Coronary artery (tissue), 2 donors: Measurements from ENCODE around the gene ACBD6.
A peak's percentile ranks its signal among the peaks of the same experiment; 100 is the strongest.
"Not testable (repeated sequence)": the region's sequence is repeated elsewhere in the genome, so short reads cannot be mapped to it uniquely, and the experiment has no call there.

Experiments
- DNase-seq: peaks from one replicate; pipeline ENCODE4 v3.0.0-alpha.2; 2017; ENCODE audit warnings: low spot score
- H3K27ac ChIP-seq, 2 donors: fragments of 200-600 bp; sonication (generic); one replicate each; pipeline ENCODE4 v1.5.1; 2016 to 2019
- H3K4me3 ChIP-seq: fragments of 200-600 bp; sonication (generic); 2 replicates; pipeline ENCODE4 v1.5.1; 2016; ENCODE audit warnings: mild to moderate bottlenecking, moderate library complexity
- TF ChIP-seq, protein P1 (sequence below): fragments of 200-600 bp; sonication (generic); IDR thresholded peaks from one replicate; pipeline ENCODE4 v1.5.1; 2019; ENCODE audit warnings: antibody characterized with exemption

Gene ACBD6, protein sequence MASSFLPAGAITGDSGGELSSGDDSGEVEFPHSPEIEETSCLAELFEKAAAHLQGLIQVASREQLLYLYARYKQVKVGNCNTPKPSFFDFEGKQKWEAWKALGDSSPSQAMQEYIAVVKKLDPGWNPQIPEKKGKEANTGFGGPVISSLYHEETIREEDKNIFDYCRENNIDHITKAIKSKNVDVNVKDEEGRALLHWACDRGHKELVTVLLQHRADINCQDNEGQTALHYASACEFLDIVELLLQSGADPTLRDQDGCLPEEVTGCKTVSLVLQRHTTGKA

GRCh38 chr1:180502361-180503279 is at the start of gene ACBD6:
ACBD6 (minus strand) TSS chr1:180502577; CDS start chr1:180502266, 311 bp downstream.
- TF ChIP-seq, protein P1, sequence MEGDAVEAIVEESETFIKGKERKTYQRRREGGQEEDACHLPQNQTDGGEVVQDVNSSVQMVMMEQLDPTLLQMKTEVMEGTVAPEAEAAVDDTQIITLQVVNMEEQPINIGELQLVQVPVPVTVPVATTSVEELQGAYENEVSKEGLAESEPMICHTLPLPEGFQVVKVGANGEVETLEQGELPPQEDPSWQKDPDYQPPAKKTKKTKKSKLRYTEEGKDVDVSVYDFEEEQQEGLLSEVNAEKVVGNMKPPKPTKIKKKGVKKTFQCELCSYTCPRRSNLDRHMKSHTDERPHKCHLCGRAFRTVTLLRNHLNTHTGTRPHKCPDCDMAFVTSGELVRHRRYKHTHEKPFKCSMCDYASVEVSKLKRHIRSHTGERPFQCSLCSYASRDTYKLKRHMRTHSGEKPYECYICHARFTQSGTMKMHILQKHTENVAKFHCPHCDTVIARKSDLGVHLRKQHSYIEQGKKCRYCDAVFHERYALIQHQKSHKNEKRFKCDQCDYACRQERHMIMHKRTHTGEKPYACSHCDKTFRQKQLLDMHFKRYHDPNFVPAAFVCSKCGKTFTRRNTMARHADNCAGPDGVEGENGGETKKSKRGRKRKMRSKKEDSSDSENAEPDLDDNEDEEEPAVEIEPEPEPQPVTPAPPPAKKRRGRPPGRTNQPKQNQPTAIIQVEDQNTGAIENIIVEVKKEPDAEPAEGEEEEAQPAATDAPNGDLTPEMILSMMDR, result no peak
- H3K4me3 ChIP-seq, result peak within 1 kb of the TSS; percentile 88
- peak; percentile 88 for DNase-seq
- peak within 1 kb of the TSS; percentile 82 to 93 for H3K27ac ChIP-seq

- DNase-seq, result no peak
- TF ChIP-seq, protein P1, result no peak
- H3K4me3 ChIP-seq, result no peak overlapping the region
- H3K27ac ChIP-seq, result no peak overlapping the region
Observed at GRCh38 chr1:180551997-180552396, 49.6 kb upstream of the ACBD6 start.

- Histone ChIP-seq H3K27ac (no peak overlapping the region), H3K4me3 (no peak overlapping the region)
- DNase-seq, result no peak
- TF ChIP-seq, protein P1, result no peak
Observed at GRCh38 chr1:180550241-180550640, 47.9 kb upstream of the ACBD6 start.

- H3K4me3 ChIP-seq, DNase-seq, H3K27ac ChIP-seq: not testable (repeated sequence)
Observed at GRCh38 chr1:180549770-180550169, 47.4 kb upstream of the ACBD6 start.

GRCh38 chr1:180548686-180549317 is 46.4 kb upstream of the ACBD6 start:
- DNase-seq, result no peak
- Histone ChIP-seq H3K4me3 (no peak overlapping the region), H3K27ac (no peak overlapping the region)
- TF ChIP-seq, protein P1, result no peak

GRCh38 chr1:180545991-180546390 is 43.6 kb upstream of the ACBD6 start:
- TF ChIP-seq, protein P1, result no peak
- no peak overlapping the region for H3K4me3 ChIP-seq
- DNase-seq, result no peak
- H3K27ac ChIP-seq, result no peak overlapping the region

DNA sequence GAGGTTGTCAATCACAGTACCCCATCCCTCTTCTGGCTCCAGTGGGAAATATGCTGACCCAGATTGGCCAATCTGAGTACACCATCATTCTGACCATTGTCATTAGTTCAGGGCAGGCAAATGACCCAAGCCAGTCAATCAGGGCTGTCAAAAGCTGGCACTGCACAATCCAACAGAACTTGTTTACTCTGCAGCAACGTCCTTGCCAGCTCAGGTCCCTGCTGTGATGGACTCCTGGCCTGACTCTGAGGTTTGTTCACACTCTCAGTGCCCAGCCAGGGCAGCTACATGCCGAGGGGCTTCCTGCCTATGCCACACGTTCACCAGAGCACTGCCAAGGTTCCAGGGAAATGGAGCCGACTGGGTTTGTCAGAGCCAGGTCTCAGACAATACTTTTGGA is 41.7 kb upstream of the ACBD6 start:
- H3K27ac ChIP-seq, result no peak overlapping the region
- no peak overlapping the region for H3K4me3 ChIP-seq
- DNase-seq, result no peak
- TF ChIP-seq, protein P1, result no peak
